ENCODE measurements around the gene KNG1. TPM values are rescaled to one million over a fixed set of nuclear protein-coding genes. Genes with fewer than 3 reads are reported as not detected.

Gene KNG1
- total and polyA plus RNA-seq, 2 donors (not counting 3 experiments of a cell fraction or from before 2014, with no cell fraction given) = not detected

DNA sequence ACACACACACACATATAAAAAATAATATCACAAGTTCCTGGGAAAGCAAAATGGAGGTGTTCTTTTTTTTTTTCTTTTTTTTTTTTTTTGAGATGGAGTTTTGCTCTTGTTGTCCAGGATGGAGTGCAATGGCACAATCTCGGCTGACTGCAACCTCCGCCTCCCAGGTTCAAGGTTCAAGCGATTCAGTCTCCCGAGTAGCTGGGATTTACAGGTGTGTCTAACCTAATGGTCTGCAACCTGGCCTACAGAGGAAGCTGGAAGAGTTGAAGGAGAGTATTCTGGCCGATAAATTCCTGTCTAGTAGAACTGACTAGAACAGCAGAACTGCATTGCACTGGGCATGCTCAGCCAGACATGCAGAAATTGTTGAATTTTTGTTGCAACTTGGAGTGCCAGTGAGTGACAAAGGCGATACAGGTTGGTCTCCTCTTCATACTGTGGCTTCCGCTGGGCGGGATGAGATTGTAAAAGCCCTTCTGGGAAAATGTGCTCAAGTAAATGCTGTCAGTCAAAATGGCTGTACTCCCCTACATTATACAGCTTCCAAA is 43.8 kb downstream of the KNG1 start:
- BruUV-seq (replicated peaks) = no TSS peak
- TF ChIP-seq GATA2 (IDR thresholded peaks at IDR 0.05; ENCODE audit: insufficient read depth, insufficient read length, low read depth, low read length) (no peak), POLR2AphosphoS5 (IDR thresholded peaks at IDR 0.05; ENCODE audit: insufficient read depth, low read depth, low read length) (no peak)
- Histone ChIP-seq H3K4me3 (replicated peaks in 1 of 3; ENCODE audit: insufficient read depth in 1 of 3, low read depth in 1 of 3, low read length in 3 of 3) (no peak overlapping the region), H3K36me3 (ENCODE audit: control insufficient read depth in 2 of 2, extremely low read depth in 1 of 2, insufficient read depth in 2 of 2, low read length in 2 of 2) (no peaks in the 10 kb centered on the region), H3K79me2 (ENCODE audit: control insufficient read depth, insufficient read depth, low read length) (no peaks in the 10 kb centered on the region), H3K27me3 (ENCODE audit: control insufficient read depth in 2 of 2, insufficient read depth in 2 of 2, low read length in 2 of 2) (no peaks in the 10 kb centered on the region), H3K9ac (replicated peaks; ENCODE audit: extremely low read depth, insufficient read depth, low read length) (no peak overlapping the region), H4K20me1 (replicated peaks; ENCODE audit: control insufficient read depth, extremely low read depth, insufficient read depth, low read length) (no peaks in the 10 kb centered on the region), H3K4me2 (ENCODE audit: insufficient read depth, low read length) (no peak overlapping the region), H3K9me1 (replicated peaks; ENCODE audit: control insufficient read depth, extremely low read depth, insufficient read depth, low read length) (no peaks in the 10 kb centered on the region), H3K9me3 (replicated peaks; ENCODE audit: control insufficient read depth, insufficient read depth, low read length) (no peaks in the 10 kb centered on the region), H3K4me1 (ENCODE audit: control insufficient read depth, extremely low read depth, insufficient read depth, low read length) (no peaks in the 10 kb centered on the region), H2AFZ (ENCODE audit: low read depth, low read length) (no peak overlapping the region), H3K27ac (ENCODE audit: insufficient read depth, low read depth, low read length) (no peak overlapping the region)
- dilution Hi-C loops (cut with MboI; ENCODE audit: extremely low pct_ligation_motif_present, low sequenced_read_pairs) (no loop called here), intact Hi-C loops (cut with micrococcal nuclease) (no loop called here)
- POLR2A ChIA-PET = interaction anchor here (0.6 kb wide), 1 partner anchor 120 kb away, joined by 4 read pairs; no protein-coding TSS in a partner anchor
- DNase-seq (ENCODE audit: low read depth, low spot score) (no peak), FAIRE-seq (no peak)
- CTCF ChIA-PET = no interaction called here

DNA sequence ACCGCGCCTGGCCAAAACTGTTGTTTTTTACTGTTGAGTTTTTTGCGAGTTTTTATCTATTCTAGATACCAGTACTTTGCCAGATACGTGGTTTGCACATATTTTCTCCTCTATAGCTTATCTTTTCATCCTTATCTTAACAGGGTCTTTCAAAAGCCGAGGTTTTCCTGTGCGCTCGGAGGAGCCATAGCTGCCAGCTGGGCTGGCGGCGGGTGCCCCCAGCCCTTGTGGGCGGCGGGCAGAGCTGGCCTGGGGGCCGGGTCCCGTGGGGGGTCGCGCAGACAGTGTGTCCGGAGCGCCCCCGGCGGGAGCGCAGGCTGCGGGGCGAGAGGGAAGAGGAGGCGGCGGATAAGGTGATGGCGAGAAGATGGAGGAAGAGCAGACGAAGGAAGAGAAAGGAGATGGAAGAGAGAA is 55.1 kb downstream of the KNG1 start:
- CTCF ChIA-PET = interaction anchor here (0.9 to 1.6 kb wide), 5 partner anchors 11 to 829 kb away, joined by 3 to 6 read pairs (median 3); partner anchors contain the start of gene EIF4A2
- TF ChIP-seq POLR2A (IDR thresholded peaks at IDR 0.05; ENCODE audit: low read depth, low read length) (no peak), POLR2AphosphoS5 (IDR thresholded peaks at IDR 0.05; ENCODE audit: insufficient read depth, low read depth, low read length) (no peak), MYC (IDR thresholded peaks at IDR 0.05; ENCODE audit: low read depth, low read length) (no peak), JUN (IDR thresholded peaks at IDR 0.05; ENCODE audit: borderline replicate concordance, insufficient read depth, insufficient read length, low read depth) (no peak), CTCF (IDR thresholded peaks at IDR 0.05; ENCODE audit: extremely low read depth in 1 of 2, insufficient read depth in 1 of 2, low read depth in 1 of 2, low read length in 2 of 2) (no peak), FOS (IDR thresholded peaks at IDR 0.05; ENCODE audit: borderline replicate concordance, insufficient read depth, low read length) (no peak), EZH2 (IDR thresholded peaks at IDR 0.05; ENCODE audit: borderline replicate concordance, low read depth, low read length, severe bottlenecking) (no peak), GATA2 (IDR thresholded peaks at IDR 0.05; ENCODE audit: insufficient read depth, insufficient read length, low read depth, low read length) (no peak)
- TF ChIP-seq, protein P1, sequence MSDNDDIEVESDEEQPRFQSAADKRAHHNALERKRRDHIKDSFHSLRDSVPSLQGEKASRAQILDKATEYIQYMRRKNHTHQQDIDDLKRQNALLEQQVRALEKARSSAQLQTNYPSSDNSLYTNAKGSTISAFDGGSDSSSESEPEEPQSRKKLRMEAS (IDR thresholded peaks at IDR 0.05; ENCODE audit: insufficient read depth, insufficient read length) = no peak
- Histone ChIP-seq H2AFZ (ENCODE audit: low read depth, low read length) (peak overlapping the region; percentile 90), H3K4me2 (ENCODE audit: insufficient read depth, low read length) (peak overlapping the region; percentile 65), H3K9me1 (replicated peaks; ENCODE audit: control insufficient read depth, extremely low read depth, insufficient read depth, low read length) (no peaks in the 10 kb centered on the region), H3K27me3 (ENCODE audit: control insufficient read depth in 2 of 2, insufficient read depth in 2 of 2, low read length in 2 of 2) (no peaks in the 10 kb centered on the region), H3K27ac (ENCODE audit: insufficient read depth, low read depth, low read length) (no peak overlapping the region), H3K9ac (replicated peaks; ENCODE audit: extremely low read depth, insufficient read depth, low read length) (no peak overlapping the region), H3K9me3 (replicated peaks; ENCODE audit: control insufficient read depth, insufficient read depth, low read length) (no peaks in the 10 kb centered on the region), H3K4me1 (ENCODE audit: control insufficient read depth, extremely low read depth, insufficient read depth, low read length) (peaks cover 6% of the 10 kb centered on the region), H3K79me2 (ENCODE audit: control insufficient read depth, insufficient read depth, low read length) (no peaks in the 10 kb centered on the region), H3K4me3 (replicated peaks in 1 of 3; ENCODE audit: insufficient read depth in 1 of 3, low read depth in 1 of 3, low read length in 3 of 3) (peak overlapping the region; percentile 30 to 53 (median 34)), H4K20me1 (replicated peaks; ENCODE audit: control insufficient read depth, extremely low read depth, insufficient read depth, low read length) (no peaks in the 10 kb centered on the region), H3K36me3 (ENCODE audit: control insufficient read depth in 2 of 2, extremely low read depth in 1 of 2, insufficient read depth in 2 of 2, low read length in 2 of 2) (no peaks in the 10 kb centered on the region)
- DNase-seq (ENCODE audit: low read depth, low spot score) (no peak), FAIRE-seq (no peak)
- intact Hi-C loops (cut with micrococcal nuclease) (loop anchor here (1.0 to 2.0 kb wide), 2 partner anchors 10 to 25 kb away; no protein-coding TSS in a partner anchor), dilution Hi-C loops (cut with MboI; ENCODE audit: extremely low pct_ligation_motif_present, low sequenced_read_pairs) (no loop called here)
- POLR2A ChIA-PET = interaction anchor here (1.0 to 2.1 kb wide), 2 partner anchors 11 to 155 kb away, joined by 3 to 29 read pairs; partner anchors contain the start of gene EIF4A2
- BruUV-seq (replicated peaks) = no TSS peak

Data from endothelial cell of umbilical vein (primary cell).